Measurements from ENCODE around the gene PDCD4. TPM values are rescaled to one million over a fixed set of nuclear protein-coding genes. Genes with fewer than 3 reads are reported as not detected.

The PDCD4 gene
- polyA plus RNA-seq, 1 of the 3 experiments (the other 2 are of a cell fraction) = 23.3 TPM

GRCh38 chr10:110822712-110823311, 48.9 kb upstream of the PDCD4 start (continued):
- TF ChIP-seq, protein P1, sequence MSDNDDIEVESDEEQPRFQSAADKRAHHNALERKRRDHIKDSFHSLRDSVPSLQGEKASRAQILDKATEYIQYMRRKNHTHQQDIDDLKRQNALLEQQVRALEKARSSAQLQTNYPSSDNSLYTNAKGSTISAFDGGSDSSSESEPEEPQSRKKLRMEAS (IDR thresholded peaks at IDR 0.05; ENCODE audit: low read depth) = no peak
- TF ChIP-seq FOSL2 (IDR thresholded peaks at IDR 0.05; ENCODE audit: borderline replicate concordance, low read depth) (no peak), SMC3 (IDR thresholded peaks at IDR 0.05; ENCODE audit: low read depth, low read length) (no peak), USF1 (IDR thresholded peaks at IDR 0.05; ENCODE audit: borderline replicate concordance, low read depth) (no peak), TAF1 (IDR thresholded peaks at IDR 0.05; ENCODE audit: borderline replicate concordance, low read depth, low read length) (no peak), IRF3 (IDR thresholded peaks at IDR 0.05; ENCODE audit: low read depth, low read length) (no peak), YY1 (IDR thresholded peaks at IDR 0.05; ENCODE audit: low read depth) (no peak)

DNA sequence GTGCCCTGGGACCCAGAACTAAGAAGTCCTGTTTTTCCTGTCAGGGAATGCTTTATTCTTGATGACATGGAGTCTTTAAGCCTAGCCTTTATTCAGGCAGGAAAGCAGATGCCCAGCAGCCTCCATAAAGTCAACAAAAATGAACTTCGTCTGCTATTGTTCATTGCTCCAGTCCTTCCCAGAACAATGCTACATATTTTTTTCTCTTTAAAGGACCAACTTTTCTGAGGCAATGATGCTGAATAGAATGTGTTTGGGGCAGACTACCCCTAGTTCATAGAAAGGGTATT, 47.6 kb upstream of the PDCD4 start:
- DNase-seq = no peak
- H3K27ac ChIP-seq (ENCODE audit: low read depth in 2 of 2, low read length in 1 of 2) = no peak overlapping the region
- no peaks in the 10 kb centered on the region for H3K9me3 ChIP-seq
- H3K36me3 ChIP-seq (replicated peaks in 1 of 2; ENCODE audit: control insufficient read depth in 1 of 2, insufficient read depth in 2 of 2, low read length in 1 of 2) = no peaks in the 10 kb centered on the region
- H3K27me3 ChIP-seq (ENCODE audit: insufficient read depth) = no peaks in the 10 kb centered on the region
- no peaks in the 10 kb centered on the region for H3K79me2 ChIP-seq (ENCODE audit: insufficient read depth)
- WGBS (ENCODE audit: low lambda C conversion rate) = 95% methylated on average over 1 of the region's 1 CpG
- no peak overlapping the region for H3K9ac ChIP-seq
- peaks cover 3% of the 10 kb centered on the region for H3F3A ChIP-seq (replicated peaks; ENCODE audit: insufficient read depth)
- H3K4me3 ChIP-seq (ENCODE audit: low read depth in 2 of 2, low read length in 1 of 2) = no peak overlapping the region
- ChIA-PET CTCF (interaction anchor here (0.6 kb wide), 1 partner anchor 15 kb away, joined by 3 read pairs; no protein-coding TSS in a partner anchor), POLR2A (interaction anchor here (0.8 kb wide), 1 partner anchor 61 kb away, joined by 7 read pairs; no protein-coding TSS in a partner anchor)
- H3K9me2 ChIP-seq = no peaks in the 10 kb centered on the region
- TF ChIP-seq PBX3 (IDR thresholded peaks at IDR 0.05) (no peak), GATA2 (CRISPR knock-in tag; IDR thresholded peaks at IDR 0.05) (no peak), EP300 (IDR thresholded peaks at IDR 0.05; ENCODE audit: borderline replicate concordance in 1 of 2, low read depth in 1 of 2, low read length in 1 of 2) (no peak), SMC3 (IDR thresholded peaks at IDR 0.05; ENCODE audit: low read depth, low read length) (no peak)
- no peaks in the 10 kb centered on the region for H4K20me1 ChIP-seq (ENCODE audit: insufficient read depth)
- H2AFZ ChIP-seq (ENCODE audit: low read depth) = no peak overlapping the region
- H3K4me2 ChIP-seq = no peak overlapping the region
- H3K4me1 ChIP-seq (ENCODE audit: control insufficient read depth in 1 of 2, insufficient read depth in 2 of 2, low read depth in 1 of 2, low read length in 1 of 2) = peaks cover 0 to 45% of the 10 kb centered on the region in 2 experiments; a peak in 2 of 4 replicates

- Histone ChIP-seq H3K9me3 (no peaks in the 10 kb centered on the region), H3K4me1 (ENCODE audit: control insufficient read depth in 1 of 2, insufficient read depth in 2 of 2, low read depth in 1 of 2, low read length in 1 of 2) (peaks cover 0 to 40% of the 10 kb centered on the region in 2 experiments; a peak in 2 of 4 replicates), H2AFZ (ENCODE audit: low read depth) (no peak overlapping the region), H3K27me3 (ENCODE audit: insufficient read depth) (no peaks in the 10 kb centered on the region), H3F3A (replicated peaks; ENCODE audit: insufficient read depth) (peaks cover 3% of the 10 kb centered on the region), H3K4me2 (no peak overlapping the region), H3K79me2 (ENCODE audit: insufficient read depth) (no peaks in the 10 kb centered on the region), H4K20me1 (ENCODE audit: insufficient read depth) (no peaks in the 10 kb centered on the region), H3K27ac (ENCODE audit: low read depth in 2 of 2, low read length in 1 of 2) (no peak overlapping the region), H3K9me2 (no peaks in the 10 kb centered on the region), H3K36me3 (replicated peaks in 1 of 2; ENCODE audit: control insufficient read depth in 1 of 2, insufficient read depth in 2 of 2, low read length in 1 of 2) (no peaks in the 10 kb centered on the region), H3K4me3 (ENCODE audit: low read depth in 2 of 2, low read length in 1 of 2) (no peak overlapping the region), H3K9ac (no peak overlapping the region)
- WGBS (ENCODE audit: low lambda C conversion rate) = 81% methylated on average over 5 of the region's 5 CpGs
- no peak for DNase-seq
- POLR2A ChIA-PET = interaction anchor here (0.8 kb wide), 1 partner anchor 61 kb away, joined by 7 read pairs; no protein-coding TSS in a partner anchor
- TF ChIP-seq MEF2A (IDR thresholded peaks at IDR 0.05; ENCODE audit: borderline replicate concordance, low read depth) (no peak), TCF12 (IDR thresholded peaks at IDR 0.05) (no peak), MXI1 (IDR thresholded peaks at IDR 0.05; ENCODE audit: low read depth, low read length) (no peak), YY1 (IDR thresholded peaks at IDR 0.05; ENCODE audit: low read depth) (no peak), SMC3 (IDR thresholded peaks at IDR 0.05; ENCODE audit: low read depth, low read length) (no peak), RCOR1 (IDR thresholded peaks at IDR 0.05; ENCODE audit: low read length) (no peak)
- CTCF ChIA-PET = no interaction called here
These were observed 47.1 kb upstream of the PDCD4 start for GRCh38 chr10:110824660-110825059.

Measured in SK-N-SH (cell line).